ENCODE results near the gene NECAP2. TPM values are rescaled to one million over a fixed set of nuclear protein-coding genes. Genes with fewer than 3 reads are reported as not detected.

The NECAP2 gene
- total RNA-seq, 4 donors from 2014 or later: 26.2 to 43.9 (median 37.5) TPM

GRCh38 chr1:16458831-16459230 is 18.3 kb downstream of the NECAP2 start:
- DNase-seq (ENCODE audit: extremely low spot score): no peak
- intact Hi-C loops (cut with DNase I): no loop called here

GRCh38 chr1:16459352-16459925 is 18.9 kb downstream of the NECAP2 start:
- H3K27ac ChIP-seq (replicated peaks in 1 of 4): no peak overlapping the region
- 74% methylated on average over 4 of the region's 6 CpGs for WGBS
- H3K9me3 ChIP-seq: no peaks in the 10 kb centered on the region
- H3K4me3 ChIP-seq: no peak overlapping the region
- peaks cover 29 to 86% (median 78%) of the 10 kb centered on the region in 4 donors for H3K36me3 ChIP-seq
- H3K27me3 ChIP-seq: no peaks in the 10 kb centered on the region
- H3K4me1 ChIP-seq: peaks cover 0 to 4% (median under 1%) of the 10 kb centered on the region in 4 donors
- no peak for DNase-seq (ENCODE audit: extremely low spot score)
- intact Hi-C loops (cut with DNase I): no loop called here
- no peak for TF ChIP-seq POLR2A (IDR thresholded peaks at IDR 0.05; ENCODE audit: low read depth)
- TF ChIP-seq EP300 (IDR thresholded peaks at IDR 0.05): no peak
- TF ChIP-seq, protein P1, sequence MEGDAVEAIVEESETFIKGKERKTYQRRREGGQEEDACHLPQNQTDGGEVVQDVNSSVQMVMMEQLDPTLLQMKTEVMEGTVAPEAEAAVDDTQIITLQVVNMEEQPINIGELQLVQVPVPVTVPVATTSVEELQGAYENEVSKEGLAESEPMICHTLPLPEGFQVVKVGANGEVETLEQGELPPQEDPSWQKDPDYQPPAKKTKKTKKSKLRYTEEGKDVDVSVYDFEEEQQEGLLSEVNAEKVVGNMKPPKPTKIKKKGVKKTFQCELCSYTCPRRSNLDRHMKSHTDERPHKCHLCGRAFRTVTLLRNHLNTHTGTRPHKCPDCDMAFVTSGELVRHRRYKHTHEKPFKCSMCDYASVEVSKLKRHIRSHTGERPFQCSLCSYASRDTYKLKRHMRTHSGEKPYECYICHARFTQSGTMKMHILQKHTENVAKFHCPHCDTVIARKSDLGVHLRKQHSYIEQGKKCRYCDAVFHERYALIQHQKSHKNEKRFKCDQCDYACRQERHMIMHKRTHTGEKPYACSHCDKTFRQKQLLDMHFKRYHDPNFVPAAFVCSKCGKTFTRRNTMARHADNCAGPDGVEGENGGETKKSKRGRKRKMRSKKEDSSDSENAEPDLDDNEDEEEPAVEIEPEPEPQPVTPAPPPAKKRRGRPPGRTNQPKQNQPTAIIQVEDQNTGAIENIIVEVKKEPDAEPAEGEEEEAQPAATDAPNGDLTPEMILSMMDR (IDR thresholded peaks at IDR 0.05): no peak
- TF ChIP-seq POLR2AphosphoS5 (IDR thresholded peaks at IDR 0.05): no peak

More at GRCh38 chr1:16458831-16459230, 18.3 kb downstream of the NECAP2 start:
- Histone ChIP-seq H3K27me3 (no peaks in the 10 kb centered on the region), H3K36me3 (peaks cover 29 to 92% (median 81%) of the 10 kb centered on the region in 4 donors), H3K9me3 (no peaks in the 10 kb centered on the region), H3K27ac (replicated peaks in 1 of 4) (no peak overlapping the region), H3K4me1 (peaks cover 0 to 4% (median 1%) of the 10 kb centered on the region in 4 donors), H3K4me3 (no peak overlapping the region)
- TF ChIP-seq POLR2AphosphoS5 (IDR thresholded peaks at IDR 0.05): no peak
- no peak for TF ChIP-seq POLR2A (IDR thresholded peaks at IDR 0.05; ENCODE audit: low read depth)
- no peak for TF ChIP-seq EP300 (IDR thresholded peaks at IDR 0.05)
- TF ChIP-seq, protein P1 (IDR thresholded peaks at IDR 0.05): no peak
- WGBS: 90% methylated on average over 4 of the region's 6 CpGs

DNA sequence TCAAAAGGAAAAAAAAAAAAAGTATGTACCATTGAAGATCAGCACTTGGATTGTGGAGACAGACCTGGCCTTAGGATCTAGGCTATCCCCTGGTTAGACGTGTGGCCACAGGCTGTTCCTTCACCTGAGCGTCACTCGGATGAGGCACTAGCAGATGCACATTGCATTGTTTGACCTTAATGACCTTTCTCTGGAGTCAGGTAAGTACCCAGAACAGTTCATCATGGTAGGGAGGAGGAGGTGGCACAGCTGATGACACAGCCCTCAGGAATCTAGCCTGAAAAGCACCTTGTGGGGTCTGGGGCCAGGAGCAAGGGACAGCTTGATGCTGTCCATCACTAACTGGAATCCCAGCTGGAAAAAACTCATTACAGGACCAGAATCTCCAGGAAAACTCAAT is 21.2 kb downstream of the NECAP2 start:
- intact Hi-C loops (cut with DNase I): no loop called here
- Histone ChIP-seq H3K27me3 (no peaks in the 10 kb centered on the region), H3K36me3 (peaks cover 15 to 76% (median 62%) of the 10 kb centered on the region in 4 donors), H3K27ac (replicated peaks in 1 of 4) (no peak overlapping the region), H3K4me3 (no peak overlapping the region), H3K4me1 (peaks cover 0 to 4% (median 0%) of the 10 kb centered on the region in 4 donors), H3K9me3 (no peaks in the 10 kb centered on the region)
- no peak for DNase-seq (ENCODE audit: extremely low spot score)
- WGBS: 98% methylated on average over 3 of the region's 3 CpGs
- TF ChIP-seq EP300 (IDR thresholded peaks at IDR 0.05) (no peak), POLR2A (IDR thresholded peaks at IDR 0.05; ENCODE audit: low read depth) (no peak), POLR2AphosphoS5 (IDR thresholded peaks at IDR 0.05) (no peak)
- TF ChIP-seq, protein P1 (IDR thresholded peaks at IDR 0.05): no peak

DNA sequence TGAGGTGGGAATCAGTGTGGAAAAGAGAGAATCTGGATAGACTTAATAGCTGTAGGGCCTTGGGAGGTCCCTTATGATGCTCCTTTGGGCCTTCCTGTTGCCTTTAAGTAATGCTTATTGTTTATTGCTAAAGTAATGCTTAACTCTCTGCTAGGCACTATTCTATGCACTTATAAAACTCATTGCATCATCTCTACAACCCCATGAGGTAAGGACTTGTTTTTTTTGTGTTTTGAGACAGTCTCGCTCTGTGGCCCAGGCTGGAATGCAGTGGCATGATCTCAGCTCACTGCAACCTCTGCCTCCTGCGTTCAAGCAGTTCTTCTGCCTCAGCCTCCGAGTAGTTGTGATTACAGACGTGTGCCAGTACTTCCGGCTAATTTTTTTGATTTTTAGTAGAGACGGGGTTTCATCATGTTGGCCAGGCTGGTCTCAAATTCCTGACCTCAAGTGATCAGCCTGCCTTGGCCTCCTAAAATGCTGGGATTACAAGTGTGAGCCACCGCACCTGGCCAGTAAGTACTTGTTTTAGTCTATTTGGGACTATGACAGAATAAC is 22.3 kb downstream of the NECAP2 start:
- Histone ChIP-seq H3K9me3 (no peaks in the 10 kb centered on the region), H3K27me3 (no peaks in the 10 kb centered on the region), H3K4me1 (peaks cover 0 to 4% (median 0%) of the 10 kb centered on the region in 4 donors), H3K27ac (replicated peaks in 1 of 4) (no peak overlapping the region), H3K36me3 (peaks cover 7 to 69% (median 53%) of the 10 kb centered on the region in 4 donors), H3K4me3 (no peak overlapping the region)
- no peak for DNase-seq (ENCODE audit: extremely low spot score)
- TF ChIP-seq EP300 (IDR thresholded peaks at IDR 0.05) (no peak), POLR2AphosphoS5 (IDR thresholded peaks at IDR 0.05) (no peak), POLR2A (IDR thresholded peaks at IDR 0.05; ENCODE audit: low read depth) (no peak)
- TF ChIP-seq, protein P1 (IDR thresholded peaks at IDR 0.05): no peak
- intact Hi-C loops (cut with DNase I): no loop called here
- WGBS: 92% methylated on average over 7 of the region's 7 CpGs

Measured in esophagus muscularis mucosa (tissue), 4 donors.